Measurements from ENCODE around the gene OR8B3.

OR8B3 gene

DNA sequence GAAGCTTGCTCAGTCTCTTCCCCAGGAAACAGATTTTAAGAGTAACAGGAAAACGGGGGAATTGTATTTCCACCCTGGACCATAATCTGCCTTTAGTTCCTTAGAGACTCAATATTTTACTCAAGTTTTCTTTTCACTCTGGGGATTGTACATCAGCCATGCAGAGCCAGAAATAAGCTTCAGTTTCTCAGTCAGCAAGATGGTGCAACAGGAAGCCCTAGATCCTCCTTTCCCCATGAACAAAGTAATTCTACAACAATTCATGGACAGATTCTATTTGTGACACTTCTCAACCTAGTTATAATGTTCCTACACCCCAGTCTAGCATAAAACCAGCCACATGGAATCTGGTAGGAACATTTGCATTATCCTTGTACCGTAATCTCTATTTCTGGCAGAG, 39.3 kb downstream of the OR8B3 start:
- DNase-seq (ENCODE audit: low spot score): no peak

DNA sequence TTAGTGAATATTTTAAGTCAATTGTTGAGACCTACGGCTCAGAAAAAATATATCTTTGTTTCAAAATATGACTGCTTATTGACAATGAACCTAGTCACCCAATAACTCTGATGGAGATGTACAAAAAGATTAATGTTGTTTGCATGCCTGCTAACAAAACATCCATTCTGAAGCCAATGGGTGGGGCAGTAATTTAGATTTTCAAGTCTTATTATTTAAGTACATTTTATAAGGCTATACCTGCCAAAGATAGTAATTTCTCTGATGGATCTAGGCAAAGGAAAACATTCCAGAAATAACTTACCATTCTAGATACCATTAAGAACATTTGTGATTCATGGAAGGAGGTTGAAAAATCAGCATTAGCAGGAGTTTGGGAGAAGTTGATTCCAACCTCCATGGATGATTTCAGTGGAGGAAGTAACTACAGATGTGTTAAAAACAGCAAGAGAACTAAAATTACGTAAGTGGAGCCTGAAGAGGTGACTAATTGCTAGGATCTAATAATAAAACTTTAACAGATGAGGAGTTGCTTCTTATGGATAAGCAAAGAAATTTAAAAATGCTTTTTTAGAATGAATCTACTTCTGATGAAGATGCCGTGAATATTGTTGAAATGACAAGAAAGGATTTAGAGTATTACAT, 52.4 kb downstream of the OR8B3 start:
- DNase-seq (ENCODE audit: low spot score): no peak

Data from SW480 (cell line).